ENCODE data around the gene ANKRD12. TPM values are rescaled to one million over a fixed set of nuclear protein-coding genes. Genes with fewer than 3 reads are reported as not detected.

The ANKRD12 gene
- total RNA-seq, 1 donor from 2014 or later = 125 TPM

- DNase-seq (no peak), ATAC-seq (ENCODE audit: low read depth) (no peak)
- Mint-ChIP-seq H3K9me3 (no peaks in the 10 kb centered on the region), H3K36me3 (ENCODE audit: low read depth) (peaks cover 62% of the 10 kb centered on the region), H3K27ac (no peak overlapping the region), H3K4me1 (no peaks in the 10 kb centered on the region), H3K4me3 (no peak overlapping the region), H3K27me3 (no peaks in the 10 kb centered on the region)
- no peak for TF ChIP-seq CTCF (IDR thresholded peaks at IDR 0.05)
- intact Hi-C loops (cut with micrococcal nuclease) = no loop called here
- POLR2A ChIA-PET = no interaction called here
- CTCF ChIA-PET = no interaction called here
Measured at GRCh38 chr18:9199681-9200080, 63.1 kb downstream of the ANKRD12 start.

- Mint-ChIP-seq H3K9me3 (no peaks in the 10 kb centered on the region), H3K36me3 (ENCODE audit: low read depth) (peaks cover 59% of the 10 kb centered on the region), H3K4me3 (no peak overlapping the region), H3K27ac (no peak overlapping the region), H3K4me1 (peaks cover 3% of the 10 kb centered on the region), H3K27me3 (no peaks in the 10 kb centered on the region)
- TF ChIP-seq CTCF (IDR thresholded peaks at IDR 0.05) = no peak
- no peak for DNase-seq
- ChIA-PET POLR2A (no interaction called here), CTCF (no interaction called here)
- ATAC-seq (ENCODE audit: low read depth) = no peak
- intact Hi-C loops (cut with micrococcal nuclease) = no loop called here
Measured at GRCh38 chr18:9201224-9201623, 64.6 kb downstream of the ANKRD12 start.

- no peaks in the 10 kb centered on the region for H3K9me3 Mint-ChIP-seq
- peaks cover 3% of the 10 kb centered on the region for H3K4me1 Mint-ChIP-seq
- no peaks in the 10 kb centered on the region for H3K27me3 Mint-ChIP-seq
- DNase-seq = no peak
- peaks cover 56% of the 10 kb centered on the region for H3K36me3 Mint-ChIP-seq (ENCODE audit: low read depth)
- ChIA-PET POLR2A (no interaction called here), CTCF (interaction anchor here (2.5 kb wide), 1 partner anchor 131 kb away, joined by 8 read pairs; no protein-coding TSS in a partner anchor)
- H3K4me3 Mint-ChIP-seq = no peak overlapping the region
- no peak for ATAC-seq (ENCODE audit: low read depth)
- intact Hi-C loops (cut with micrococcal nuclease) = no loop called here
- TF ChIP-seq CTCF (IDR thresholded peaks at IDR 0.05) = no peak
- no peak overlapping the region for H3K27ac Mint-ChIP-seq
Measured at GRCh38 chr18:9204659-9205058, 68.1 kb downstream of the ANKRD12 start.

GRCh38 chr18:9206421-9206820, 69.8 kb downstream of the ANKRD12 start:
- Mint-ChIP-seq H3K27me3 (no peaks in the 10 kb centered on the region), H3K36me3 (ENCODE audit: low read depth) (peaks cover 55% of the 10 kb centered on the region), H3K4me3 (no peak overlapping the region), H3K4me1 (peaks cover 7% of the 10 kb centered on the region), H3K27ac (no peak overlapping the region), H3K9me3 (no peaks in the 10 kb centered on the region)
- ATAC-seq (ENCODE audit: low read depth) (no peak), DNase-seq (no peak)
- no peak for TF ChIP-seq CTCF (IDR thresholded peaks at IDR 0.05)
- POLR2A ChIA-PET = no interaction called here
- CTCF ChIA-PET = no interaction called here
- intact Hi-C loops (cut with micrococcal nuclease) = no loop called here

GRCh38 chr18:9209279-9209678, 72.7 kb downstream of the ANKRD12 start:
- ChIA-PET POLR2A (interaction anchor here (0.5 kb wide), 1 partner anchor 147 kb away, joined by 8 read pairs; no protein-coding TSS in a partner anchor), CTCF (interaction anchor here (1.1 kb wide), 1 partner anchor 136 kb away, joined by 3 read pairs; no protein-coding TSS in a partner anchor)
- no peak overlapping the region for H3K27ac Mint-ChIP-seq
- DNase-seq (no peak), ATAC-seq (ENCODE audit: low read depth) (no peak)
- no peak for TF ChIP-seq CTCF (IDR thresholded peaks at IDR 0.05)
- H3K36me3 Mint-ChIP-seq (ENCODE audit: low read depth) = peaks cover 64% of the 10 kb centered on the region
- peaks cover 9% of the 10 kb centered on the region for H3K4me1 Mint-ChIP-seq
- H3K9me3 Mint-ChIP-seq = no peaks in the 10 kb centered on the region
- H3K4me3 Mint-ChIP-seq = no peak overlapping the region
- no peaks in the 10 kb centered on the region for H3K27me3 Mint-ChIP-seq
- intact Hi-C loops (cut with micrococcal nuclease) = no loop called here

Data from activated B cell treated with CpG ODN at 0.5 μM for 24 hours (primary cell).